Endothelial cell of umbilical vein (primary cell): ENCODE results near the gene ZKSCAN3. TPM values are rescaled to one million over a fixed set of nuclear protein-coding genes. Genes with fewer than 3 reads are reported as not detected.

Experiments used
- BruUV-seq: library from RNA; stranded (reverse); fragments of 400-500 nt; replicated peaks from 2 replicates; lab custom pipeline; 2021; lab: Mats Ljungman, UMichigan
- CTCF ChIA-PET: fragments of 300-600, 350-600 bp; sonication (Branson Sonifier 250); formaldehyde crosslinking; loops from one replicate; lab custom pipeline; 2021; ENCODE audit warnings: antibody characterized with exemption, inconsistent platforms; lab: Charles Lee
- POLR2A ChIA-PET: fragments of 300-600, 350-600 bp; sonication (Branson Sonifier 250); formaldehyde crosslinking; loops from one replicate; lab custom pipeline; 2021; ENCODE audit warnings: antibody characterized with exemption, inconsistent platforms; lab: Charles Lee
- DNase-seq: peaks from one replicate; pipeline ENCODE4 v3.0.0-alpha.2; 2011; ENCODE audit warnings: low read depth, low spot score
- FAIRE-seq: peaks from 2 replicates; lab custom pipeline; 2011; peaks lifted over from hg19 to GRCh38; lab: Jason Lieb, UNC
- H2AFZ ChIP-seq: 2 replicates; pipeline ENCODE4 v1.6.0; 2012; ENCODE audit warnings: low read depth, low read length, control low read depth, inconsistent platforms
- H3K27ac ChIP-seq: 2 replicates; pipeline ENCODE4 v1.5.1; 2011; ENCODE audit warnings: low read depth, mild to moderate bottlenecking, control low read depth, low read length, moderate library complexity; ENCODE audit not compliant: insufficient read depth
- H3K27me3 ChIP-seq, 2 experiments: 2 replicates each; pipeline versions ENCODE4 v1.6.0 to v1.6.1; 2011; ENCODE audit warnings: low read length in 2 of 2, mixed read lengths in 1 of 2; ENCODE audit not compliant: control insufficient read depth in 2 of 2, insufficient read depth in 2 of 2
- H3K36me3 ChIP-seq, 2 experiments: 2 replicates in 1 of 2; 3 replicates in 1 of 2; pipeline ENCODE4 v1.5.1; 2011; ENCODE audit warnings: low read length in 2 of 2, mild to moderate bottlenecking in 1 of 2, moderate library complexity in 1 of 2; ENCODE audit not compliant: control insufficient read depth in 2 of 2, insufficient read depth in 2 of 2; ENCODE audit errors: extremely low read depth in 1 of 2
- H3K4me1 ChIP-seq: 3 replicates; pipeline ENCODE4 v1.5.1; 2011; ENCODE audit warnings: mild to moderate bottlenecking, low read length; ENCODE audit not compliant: control insufficient read depth, insufficient read depth; ENCODE audit errors: extremely low read depth
- H3K4me2 ChIP-seq: 2 replicates; pipeline ENCODE4 v1.6.1; 2011; ENCODE audit warnings: low read length, control low read depth, mixed read lengths; ENCODE audit not compliant: insufficient read depth
- H3K4me3 ChIP-seq, 3 experiments: fragments of 200-600 bp in 1 of 3; sonication (generic), shearing (Covaris generic) in 1 of 3; replicated peaks in 1 of 3; 2 replicates each; pipeline ENCODE4 v1.5.1; 2011 to 2016; ENCODE audit warnings: control low read depth in 3 of 3, low read length in 3 of 3, mild to moderate bottlenecking in 2 of 3, inconsistent platforms in 1 of 3, low read depth in 1 of 3, moderate library complexity in 1 of 3; ENCODE audit not compliant: insufficient read depth in 1 of 3
- H3K79me2 ChIP-seq: 2 replicates; pipeline ENCODE4 v1.6.0; 2012; ENCODE audit warnings: low read length, inconsistent platforms; ENCODE audit not compliant: control insufficient read depth, insufficient read depth
- H3K9ac ChIP-seq: replicated peaks from 2 replicates; pipeline ENCODE3; 2011; ENCODE audit warnings: low read length, control low read depth; ENCODE audit not compliant: insufficient read depth; ENCODE audit errors: extremely low read depth
- H3K9me1 ChIP-seq: replicated peaks from 3 replicates; pipeline ENCODE4 v1.6.0; 2011; ENCODE audit warnings: mild to moderate bottlenecking, low read length; ENCODE audit not compliant: control insufficient read depth, insufficient read depth; ENCODE audit errors: extremely low read depth
- H3K9me3 ChIP-seq: replicated peaks from 2 replicates; pipeline ENCODE4 v1.5.1; 2012; ENCODE audit warnings: low read length, inconsistent platforms; ENCODE audit not compliant: control insufficient read depth, insufficient read depth
- H4K20me1 ChIP-seq: replicated peaks from 2 replicates; pipeline ENCODE3; 2011; ENCODE audit warnings: mild to moderate bottlenecking, low read length; ENCODE audit not compliant: control insufficient read depth, insufficient read depth; ENCODE audit errors: extremely low read depth
- EZH2 ChIP-seq: IDR thresholded peaks from 2 replicates; pipeline ENCODE4 v1.6.1; 2012; ENCODE audit warnings: borderline replicate concordance, low read depth, mild to moderate bottlenecking, moderate library complexity, low read length, inconsistent platforms; ENCODE audit not compliant: severe bottlenecking
- FOS ChIP-seq: IDR thresholded peaks from 2 replicates; pipeline ENCODE4 v1.6.1; 2011; ENCODE audit warnings: mild to moderate bottlenecking, low read length, moderate library complexity, borderline replicate concordance; ENCODE audit not compliant: insufficient read depth
- JUN ChIP-seq: IDR thresholded peaks from 2 replicates; pipeline ENCODE4 v1.6.1; 2011; ENCODE audit warnings: borderline replicate concordance, low read depth; ENCODE audit not compliant: insufficient read length, insufficient read depth
- MAX ChIP-seq: IDR thresholded peaks from 2 replicates; pipeline ENCODE4 v1.6.1; 2011; ENCODE audit not compliant: insufficient read depth, insufficient read length
- MYC ChIP-seq: IDR thresholded peaks from one replicate; pipeline ENCODE4 v1.6.1; 2011; ENCODE audit warnings: mild to moderate bottlenecking, low read depth, low read length
- POLR2A ChIP-seq: IDR thresholded peaks from 2 replicates; pipeline ENCODE4 v1.6.1; 2012; ENCODE audit warnings: low read depth, mild to moderate bottlenecking, control low read depth, low read length
- POLR2AphosphoS5 ChIP-seq: IDR thresholded peaks from 2 replicates; pipeline ENCODE4 v1.6.1; 2012; ENCODE audit warnings: low read depth, mild to moderate bottlenecking, control low read depth, low read length, moderate library complexity; ENCODE audit not compliant: insufficient read depth
- dilution Hi-C: fragments of 300-500 bp; cut with MboI; formaldehyde crosslinking; loops from one replicate; pipeline ENCODE4 v1.15.0; 2019; ENCODE audit warnings: low sequenced_read_pairs; ENCODE audit not compliant: extremely low pct_ligation_motif_present
- intact Hi-C: fragments of 100-400 bp; cut with micrococcal nuclease; formaldehyde crosslinking; loops from one replicate; pipeline ENCODE4 v1.10.0; 2022
- polyA plus RNA-seq, 4 experiments: library from polyadenylated mRNA; depleted of rRNA in 3 of 4; stranded (reverse) in 3 of 4; unstranded in 1 of 4; fragments of >200 nt; gene quantifications; 2 replicates each; pipeline versions ENCODE4 v1.2.1 to v1.2.3, GENCODE V29; 2011 to 2012; ENCODE audit warnings: missing spikeins in 1 of 4
- total RNA-seq: library from RNA; stranded (reverse); gene quantifications from 2 replicates; pipeline ENCODE4 v1.2.3, GENCODE V29; 2021
- TF ChIP-seq, protein P1 (sequence below), 2 donors: IDR thresholded peaks; 1 replicate in 1 of 2; 2 replicates in 1 of 2; pipeline ENCODE4 v1.5.1; 2011; ENCODE audit warnings: low read length in 2 of 2, mild to moderate bottlenecking in 2 of 2, moderate library complexity in 2 of 2, control low read depth in 1 of 2, inconsistent platforms in 1 of 2, low read depth in 1 of 2; ENCODE audit not compliant: insufficient read depth in 1 of 2; ENCODE audit errors: extremely low read depth in 1 of 2

ZKSCAN3 gene
- total and polyA plus RNA-seq, 2 donors (not counting 3 experiments of a cell fraction or from before 2014, with no cell fraction given) = 2.5 to 6.9 TPM

- dilution Hi-C loops = no loop called here
- Histone ChIP-seq H3K9me1 (no peaks in the 10 kb centered on the region), H3K27ac (peak overlapping the region; percentile 60), H4K20me1 (no peaks in the 10 kb centered on the region), H3K9ac (peak overlapping the region; percentile 79), H3K9me3 (no peaks in the 10 kb centered on the region), H3K4me2 (peak overlapping the region; percentile 99), H3K36me3 (no peaks in the 10 kb centered on the region), H3K27me3 (no peaks in the 10 kb centered on the region), H3K79me2 (peaks cover 24% of the 10 kb centered on the region), H2AFZ (peak overlapping the region; percentile 96), H3K4me3 (peak overlapping the region; percentile 80 to 89 (median 86)), H3K4me1 (peaks cover 17% of the 10 kb centered on the region)
- FAIRE-seq (peak; percentile 73), DNase-seq (no peak)
- intact Hi-C loops = loop anchor here (1.0 to 2.0 kb wide), 3 partner anchors 13 to 83 kb away; partner anchors contain the start of genes PGBD1, ZSCAN26 and ZSCAN31
- no TSS peak for BruUV-seq
- POLR2A ChIA-PET = no interaction called here
- TF ChIP-seq FOS (no peak), MYC (no peak), POLR2A (no peak), MAX (no peak), EZH2 (no peak), JUN (no peak), POLR2AphosphoS5 (no peak)
- TF ChIP-seq, protein P1, sequence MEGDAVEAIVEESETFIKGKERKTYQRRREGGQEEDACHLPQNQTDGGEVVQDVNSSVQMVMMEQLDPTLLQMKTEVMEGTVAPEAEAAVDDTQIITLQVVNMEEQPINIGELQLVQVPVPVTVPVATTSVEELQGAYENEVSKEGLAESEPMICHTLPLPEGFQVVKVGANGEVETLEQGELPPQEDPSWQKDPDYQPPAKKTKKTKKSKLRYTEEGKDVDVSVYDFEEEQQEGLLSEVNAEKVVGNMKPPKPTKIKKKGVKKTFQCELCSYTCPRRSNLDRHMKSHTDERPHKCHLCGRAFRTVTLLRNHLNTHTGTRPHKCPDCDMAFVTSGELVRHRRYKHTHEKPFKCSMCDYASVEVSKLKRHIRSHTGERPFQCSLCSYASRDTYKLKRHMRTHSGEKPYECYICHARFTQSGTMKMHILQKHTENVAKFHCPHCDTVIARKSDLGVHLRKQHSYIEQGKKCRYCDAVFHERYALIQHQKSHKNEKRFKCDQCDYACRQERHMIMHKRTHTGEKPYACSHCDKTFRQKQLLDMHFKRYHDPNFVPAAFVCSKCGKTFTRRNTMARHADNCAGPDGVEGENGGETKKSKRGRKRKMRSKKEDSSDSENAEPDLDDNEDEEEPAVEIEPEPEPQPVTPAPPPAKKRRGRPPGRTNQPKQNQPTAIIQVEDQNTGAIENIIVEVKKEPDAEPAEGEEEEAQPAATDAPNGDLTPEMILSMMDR (IDR thresholded peaks at IDR 0.05; ENCODE audit: extremely low read depth in 1 of 2, insufficient read depth in 1 of 2, low read depth in 1 of 2, low read length in 2 of 2) = no peak
- CTCF ChIA-PET = interaction anchor here (0.9 to 1.0 kb wide), 2 partner anchors 34 to 208 kb away, joined by 4 to 5 read pairs; partner anchors contain the start of gene ZKSCAN8
Observed at GRCh38 chr6:28349344-28349891, 329 bp upstream of the ZKSCAN3 start.
